HEK293T (cell line): ENCODE results near the gene POLR3A.

Experiments
- BHLHE40 ChIP-seq: fragments of 450-650 bp; IDR thresholded peaks from 2 replicates; pipeline ENCODE4 v1.6.1; 2016; ENCODE audit warnings: mild to moderate bottlenecking, moderate library complexity, borderline replicate concordance
- CTBP1 ChIP-seq: fragments of 450-650 bp; IDR thresholded peaks from 2 replicates; pipeline ENCODE4 v1.6.1; 2016; ENCODE audit warnings: borderline replicate concordance
- FOXA1 ChIP-seq: fragments of 450-650 bp; IDR thresholded peaks from 2 replicates; pipeline ENCODE4 v1.6.1; 2016; ENCODE audit warnings: mild to moderate bottlenecking
- FOXM1 ChIP-seq: fragments of 450-650 bp; IDR thresholded peaks from 2 replicates; pipeline ENCODE4 v1.6.1; 2017; ENCODE audit warnings: mild to moderate bottlenecking, borderline replicate concordance
- SP1 ChIP-seq: fragments of 450-650 bp; IDR thresholded peaks from 2 replicates; pipeline ENCODE4 v1.6.1; 2017

GRCh38 chr10:78035025-78035424 lies 5.7 kb upstream of the POLR3A start:
- TF ChIP-seq BHLHE40 (no peak), CTBP1 (no peak), SP1 (no peak), FOXA1 (no peak), FOXM1 (no peak)
